Natural killer cell (primary cell): ENCODE data around the gene CAMTA1. TPM values are rescaled to one million over a fixed set of nuclear protein-coding genes. Genes with fewer than 3 reads are reported as not detected.

Source experiments
- ATAC-seq, 3 donors: fragments of 150-1000 bp in 2 of 3; fragments of 200-7000 bp in 1 of 3; cut with Tn5 transposase; 1 replicate in 1 of 3; 2 replicates in 2 of 3; pipeline ENCODE4 v1.10.0; 2021; ENCODE audit warnings: mild to moderate bottlenecking in 2 of 3, moderate library complexity in 2 of 3
- DNase-seq, 2 donors: peaks; one replicate each; pipeline versions ENCODE4 v3.0.0 to v3.0.0-alpha.2; 2013 to 2021; ENCODE audit warnings: mixed read lengths in 1 of 2
- H3K27ac ChIP-seq: one replicate; pipeline ENCODE4 v1.5.1; 2013; ENCODE audit warnings: mild to moderate bottlenecking, low read length
- H3K27me3 ChIP-seq: one replicate; pipeline ENCODE4 v1.6.1; 2013; ENCODE audit warnings: low read length; ENCODE audit not compliant: control insufficient read depth, insufficient read depth
- H3K36me3 ChIP-seq: one replicate; pipeline ENCODE4 v1.6.1; 2013; ENCODE audit warnings: low read length; ENCODE audit not compliant: control insufficient read depth, insufficient read depth
- H3K4me1 ChIP-seq: one replicate; pipeline ENCODE4 v1.6.1; 2013; ENCODE audit warnings: low read length; ENCODE audit not compliant: control insufficient read depth, insufficient read depth
- H3K4me3 ChIP-seq: one replicate; pipeline ENCODE4 v1.5.1; 2013; ENCODE audit warnings: low read length
- H3K9me3 ChIP-seq: one replicate; pipeline ENCODE4 v1.6.1; 2013; ENCODE audit warnings: low read length; ENCODE audit not compliant: control insufficient read depth, insufficient read depth
- H3K27ac Mint-ChIP-seq, 2 donors: one replicate each; pipeline ENCODE4 v1.8.0; 2022; ENCODE audit warnings: mild to moderate bottlenecking in 2 of 2, mixed read lengths in 2 of 2, moderate library complexity in 1 of 2
- H3K27me3 Mint-ChIP-seq, 2 donors: one replicate each; pipeline ENCODE4 v1.8.0; 2022; ENCODE audit warnings: low read depth in 2 of 2, mixed read lengths in 2 of 2
- H3K36me3 Mint-ChIP-seq: one replicate; pipeline ENCODE4 v1.8.0; 2022; ENCODE audit warnings: mixed read lengths
- H3K4me1 Mint-ChIP-seq, 2 donors: one replicate each; pipeline ENCODE4 v1.8.0; 2022; ENCODE audit warnings: mixed read lengths in 2 of 2
- H3K4me3 Mint-ChIP-seq: one replicate; pipeline ENCODE4 v1.8.0; 2022; ENCODE audit warnings: mild to moderate bottlenecking, moderate library complexity, mixed read lengths
- H3K9me3 Mint-ChIP-seq, 2 donors: one replicate each; pipeline ENCODE4 v1.8.0; 2022; ENCODE audit warnings: mixed read lengths in 2 of 2
- CTCF ChIP-seq: fragments of 200-600 bp; IDR thresholded peaks from one replicate; pipeline ENCODE4 v1.8.0; 2022; ENCODE audit warnings: antibody characterized with exemption
- WGBS: methylation state at CpG from one replicate; pipeline ENCODE4 v1.1.7; 2013; ENCODE audit warnings: missing lambda C conversion rate; ENCODE audit not compliant: insufficient coverage; 5-methylcytosine and 5-hydroxymethylcytosine counted together
- intact Hi-C: fragments of 100-400 bp; cut with micrococcal nuclease; formaldehyde crosslinking; loops from one replicate; pipeline ENCODE4 v1.14.2; 2022
- total RNA-seq, 4 donors: library from RNA; stranded (reverse); fragments of 120-200 nt in 1 of 4; gene quantifications; one replicate each; pipeline versions ENCODE4 v1.2.3 to v1.2.4, GENCODE V29; 2013 to 2022

The CAMTA1 gene
- total RNA-seq, 3 donors from 2014 or later (not counting 1 experiment from before 2014, with no cell fraction given): 40.6 to 53.3 (median 44.9) TPM

GRCh38 chr1:6951536-6951935 is 166.3 kb downstream of the CAMTA1 start:
- no peak for TF ChIP-seq CTCF
- Histone ChIP-seq H3K9me3 (no peaks in the 10 kb centered on the region), H3K4me3 (no peak overlapping the region), H3K36me3 (no peaks in the 10 kb centered on the region), H3K27me3 (no peaks in the 10 kb centered on the region), H3K4me1 (no peaks in the 10 kb centered on the region), H3K27ac (no peak overlapping the region)
- no peak for DNase-seq
- intact Hi-C loops: no loop called here
- 83% methylated on average over 12 of the region's 12 CpGs for WGBS
- Mint-ChIP-seq H3K36me3 (no peaks in the 10 kb centered on the region), H3K4me3 (no peak overlapping the region), H3K9me3 (no peaks in the 10 kb centered on the region), H3K27ac (no peak overlapping the region), H3K4me1 (no peaks in the 10 kb centered on the region), H3K27me3 (peaks cover 0 to 5% of the 10 kb centered on the region in 2 donors)
- no peak for ATAC-seq

GRCh38 chr1:6953216-6953615 is 168.0 kb downstream of the CAMTA1 start:
- ATAC-seq (no peak), DNase-seq (no peak)
- Mint-ChIP-seq H3K9me3 (no peaks in the 10 kb centered on the region), H3K4me1 (no peaks in the 10 kb centered on the region), H3K36me3 (no peaks in the 10 kb centered on the region), H3K27me3 (no peaks in the 10 kb centered on the region), H3K4me3 (no peak overlapping the region), H3K27ac (no peak overlapping the region)
- Histone ChIP-seq H3K4me3 (no peak overlapping the region), H3K27ac (no peak overlapping the region), H3K9me3 (no peaks in the 10 kb centered on the region), H3K36me3 (no peaks in the 10 kb centered on the region), H3K27me3 (no peaks in the 10 kb centered on the region), H3K4me1 (no peaks in the 10 kb centered on the region)
- intact Hi-C loops: no loop called here
- 93% methylated on average over 12 of the region's 12 CpGs for WGBS
- no peak for TF ChIP-seq CTCF

GRCh38 chr1:6953907-6954364 is 168.7 kb downstream of the CAMTA1 start:
- no peak for TF ChIP-seq CTCF
- H3K4me1 Mint-ChIP-seq: no peaks in the 10 kb centered on the region
- H3K27ac ChIP-seq: no peak overlapping the region
- H3K27ac Mint-ChIP-seq: no peak overlapping the region
- intact Hi-C loops: no loop called here
- ATAC-seq (no peak), DNase-seq (no peak)
- no peaks in the 10 kb centered on the region for H3K9me3 ChIP-seq
- no peaks in the 10 kb centered on the region for H3K4me1 ChIP-seq
- H3K4me3 ChIP-seq: no peak overlapping the region
- no peaks in the 10 kb centered on the region for H3K27me3 Mint-ChIP-seq
- H3K36me3 Mint-ChIP-seq: no peaks in the 10 kb centered on the region
- no peaks in the 10 kb centered on the region for H3K27me3 ChIP-seq
- H3K36me3 ChIP-seq: no peaks in the 10 kb centered on the region
- H3K4me3 Mint-ChIP-seq: no peak overlapping the region
- no peaks in the 10 kb centered on the region for H3K9me3 Mint-ChIP-seq
- 74% methylated on average over 10 of the region's 11 CpGs for WGBS

- Mint-ChIP-seq H3K27me3 (peaks cover 0 to 4% of the 10 kb centered on the region in 2 donors), H3K27ac (no peak overlapping the region), H3K4me1 (no peaks in the 10 kb centered on the region), H3K4me3 (no peak overlapping the region), H3K9me3 (no peaks in the 10 kb centered on the region), H3K36me3 (no peaks in the 10 kb centered on the region)
- Histone ChIP-seq H3K4me3 (no peak overlapping the region), H3K27me3 (no peaks in the 10 kb centered on the region), H3K4me1 (no peaks in the 10 kb centered on the region), H3K36me3 (no peaks in the 10 kb centered on the region), H3K27ac (no peak overlapping the region), H3K9me3 (no peaks in the 10 kb centered on the region)
- no peak for TF ChIP-seq CTCF
- DNase-seq (no peak), ATAC-seq (no peak)
- WGBS: 91% methylated on average over 15 of the region's 15 CpGs
- intact Hi-C loops: no loop called here
Measured at GRCh38 chr1:6954591-6954990, 169.3 kb downstream of the CAMTA1 start.
